Fibroblast of the aortic adventitia (primary cell): ENCODE measurements around the gene SELENOH. TPM values are rescaled to one million over a fixed set of nuclear protein-coding genes. Genes with fewer than 3 reads are reported as not detected.

Experiments used
- DNase-seq: peaks from one replicate; pipeline ENCODE4 v3.0.0-alpha.2; 2010; ENCODE audit warnings: low read depth
- H3K4me3 ChIP-seq: 2 replicates; pipeline ENCODE4 v1.5.1; 2011; ENCODE audit warnings: low read depth, mild to moderate bottlenecking, control low read depth, low read length, moderate library complexity
- CTCF ChIP-seq: IDR thresholded peaks from 2 replicates; pipeline ENCODE4 v1.5.1; 2011; ENCODE audit warnings: mild to moderate bottlenecking, low read length, control low read depth, inconsistent platforms; ENCODE audit not compliant: insufficient read depth
- total RNA-seq: library from RNA; depleted of rRNA; stranded (reverse); fragments of >200 nt; gene quantifications from 2 replicates; pipeline ENCODE4 v1.2.3, GENCODE V29; 2012; ENCODE audit warnings: low replicate concordance

The SELENOH gene
- total RNA-seq, 1 donor = 63.4 TPM

DNA sequence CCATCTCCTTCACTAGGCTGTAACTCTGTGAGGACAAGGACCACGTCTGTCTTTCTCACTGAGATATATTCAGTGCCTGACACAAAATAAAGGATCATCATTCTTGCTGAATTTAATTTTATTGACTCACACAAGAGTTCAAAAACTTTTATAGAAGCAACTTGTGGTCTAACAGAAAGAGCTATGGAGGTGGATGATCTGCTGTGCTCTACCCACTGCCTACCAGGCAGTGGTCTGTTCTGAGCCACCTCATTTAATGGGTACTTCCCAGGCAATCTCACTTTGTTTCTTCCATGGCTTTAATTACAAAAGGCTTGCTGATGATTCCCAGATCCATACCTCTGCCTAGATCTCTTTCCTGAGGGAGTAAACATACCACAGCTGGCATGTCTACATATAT, 5.6 kb downstream of the SELENOH start:
- H3K4me3 ChIP-seq = no peak overlapping the region
- DNase-seq = no peak
- TF ChIP-seq CTCF = no peak

DNA sequence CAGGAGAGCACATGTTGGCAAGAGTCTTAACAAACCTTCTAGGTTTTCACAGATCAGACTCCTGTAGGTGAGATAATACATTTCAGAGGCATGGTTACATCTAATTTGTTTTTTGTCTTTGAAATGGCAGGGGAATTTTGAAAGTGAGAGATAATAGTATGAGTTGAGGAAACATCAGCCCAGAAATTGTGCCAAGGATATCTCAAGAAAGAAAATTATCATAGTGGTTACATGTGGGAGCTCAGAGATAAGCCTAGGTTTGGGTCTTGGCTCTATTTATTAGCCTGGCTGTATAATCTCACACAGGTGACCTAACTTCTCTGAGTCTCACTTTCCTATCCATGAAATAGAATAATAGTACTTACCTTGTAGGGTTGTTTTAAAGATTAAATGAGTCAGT, 9.9 kb downstream of the SELENOH start:
- no peak for DNase-seq
- TF ChIP-seq CTCF = no peak

GRCh38 chr11:57751676-57752253, 10.5 kb downstream of the SELENOH start, which contains the start of gene BTBD18:
TSS of gene BTBD18 (minus strand) at chr11:57751819. CDS start at chr11:57751188, 631 bp downstream.
- peak; percentile 59 for TF ChIP-seq CTCF
- no peak within 1 kb of the TSS for H3K4me3 ChIP-seq
- DNase-seq = peak; percentile 71

More for the DNA sequence above, 9.9 kb downstream of the SELENOH start:
- H3K4me3 ChIP-seq = no peak overlapping the region

- DNase-seq = no peak
- H3K4me3 ChIP-seq = no peak overlapping the region
- no peak for TF ChIP-seq CTCF
Observed at GRCh38 chr11:57752954-57753353, 11.7 kb downstream of the SELENOH start.

- DNase-seq = no peak
- no peak for TF ChIP-seq CTCF
- H3K4me3 ChIP-seq = no peak overlapping the region
Observed at GRCh38 chr11:57758174-57758573, 16.9 kb downstream of the SELENOH start.

GRCh38 chr11:57761301-57762234, 20.3 kb downstream of the SELENOH start, which contains the start of gene CTNND1:
TSS of gene CTNND1 (plus strand) at chr11:57761802. CDS start at chr11:57791479, 29,677 bp downstream.
- peak within 1 kb of the TSS; percentile 70 for H3K4me3 ChIP-seq
- TF ChIP-seq CTCF = peak; percentile 8
- peak; percentile 99 for DNase-seq
